ENCODE measurements around the gene TJP3.

Gene TJP3

GRCh38 chr19:3782330-3782729 is 74.1 kb downstream of the TJP3 start:
- no peak overlapping the region for H3K4me3 ChIP-seq (replicated peaks; ENCODE audit: low read depth, low read length)
- TF ChIP-seq CTCF (IDR thresholded peaks at IDR 0.05; ENCODE audit: insufficient read depth, low read length, poor library complexity, severe bottlenecking), result no peak
- no peaks in the 10 kb centered on the region for H3K27me3 ChIP-seq (replicated peaks; ENCODE audit: control insufficient read depth, insufficient read depth, low read length)
- DNase-seq (ENCODE audit: extremely low read depth, insufficient read length), result no peak
- H3K36me3 ChIP-seq (ENCODE audit: control insufficient read depth, insufficient read depth, low read length), result no peaks in the 10 kb centered on the region

GRCh38 chr19:3782903-3783302 is 74.7 kb downstream of the TJP3 start:
- TF ChIP-seq CTCF (IDR thresholded peaks at IDR 0.05; ENCODE audit: insufficient read depth, low read length, poor library complexity, severe bottlenecking), result no peak
- no peaks in the 10 kb centered on the region for H3K36me3 ChIP-seq (ENCODE audit: control insufficient read depth, insufficient read depth, low read length)
- no peak for DNase-seq (ENCODE audit: extremely low read depth, insufficient read length)
- H3K27me3 ChIP-seq (replicated peaks; ENCODE audit: control insufficient read depth, insufficient read depth, low read length), result no peaks in the 10 kb centered on the region
- no peak overlapping the region for H3K4me3 ChIP-seq (replicated peaks; ENCODE audit: low read depth, low read length)

- TF ChIP-seq CTCF (IDR thresholded peaks at IDR 0.05; ENCODE audit: insufficient read depth, low read length, poor library complexity, severe bottlenecking), result peak; percentile 37
- no peaks in the 10 kb centered on the region for H3K27me3 ChIP-seq (replicated peaks; ENCODE audit: control insufficient read depth, insufficient read depth, low read length)
- no peaks in the 10 kb centered on the region for H3K36me3 ChIP-seq (ENCODE audit: control insufficient read depth, insufficient read depth, low read length)
- no peak overlapping the region for H3K4me3 ChIP-seq (replicated peaks; ENCODE audit: low read depth, low read length)
- no peak for DNase-seq (ENCODE audit: extremely low read depth, insufficient read length)
These were observed 75.7 kb downstream of the TJP3 start for GRCh38 chr19:3783660-3784584.

GRCh38 chr19:3784607-3785450 is 76.6 kb downstream of the TJP3 start:
- DNase-seq (ENCODE audit: extremely low read depth, insufficient read length), result no peak
- no peak overlapping the region for H3K4me3 ChIP-seq (replicated peaks; ENCODE audit: low read depth, low read length)

GRCh38 chr19:3785451-3785937 is 77.3 kb downstream of the TJP3 start:
- Histone ChIP-seq H3K4me3 (replicated peaks; ENCODE audit: low read depth, low read length) (peak overlapping the region; percentile 32), H3K27me3 (replicated peaks; ENCODE audit: control insufficient read depth, insufficient read depth, low read length) (no peaks in the 10 kb centered on the region), H3K36me3 (ENCODE audit: control insufficient read depth, insufficient read depth, low read length) (no peaks in the 10 kb centered on the region)
- TF ChIP-seq CTCF (IDR thresholded peaks at IDR 0.05; ENCODE audit: insufficient read depth, low read length, poor library complexity, severe bottlenecking), result no peak
- DNase-seq (ENCODE audit: extremely low read depth, insufficient read length), result no peak

More at GRCh38 chr19:3784607-3785450, 76.6 kb downstream of the TJP3 start:
- H3K27me3 ChIP-seq (replicated peaks; ENCODE audit: control insufficient read depth, insufficient read depth, low read length), result no peaks in the 10 kb centered on the region
- H3K36me3 ChIP-seq (ENCODE audit: control insufficient read depth, insufficient read depth, low read length), result no peaks in the 10 kb centered on the region
- TF ChIP-seq CTCF (IDR thresholded peaks at IDR 0.05; ENCODE audit: insufficient read depth, low read length, poor library complexity, severe bottlenecking), result no peak
